Posterior cingulate gyrus (tissue), 11 donors: ENCODE data around the gene RALGDS.
"Not testable (repeated sequence)": the region's sequence is repeated elsewhere in the genome, so short reads cannot be mapped to it uniquely, and the experiment has no call there.

Experiments used
- DNase-seq, 10 donors: peaks; one replicate each; pipeline versions ENCODE4 v3.0.0 to v3.0.0-alpha.2; 2020 to 2021; ENCODE audit warnings: mixed read lengths in 3 of 10
- intact Hi-C: fragments of 100-400 bp; cut with DNase I; formaldehyde crosslinking; loops from one replicate; pipeline ENCODE4 v1.15.1; 2023

The RALGDS gene

GRCh38 chr9:133061764-133062145, 59.3 kb downstream of the RALGDS start, which contains the start of gene CEL:
Gene CEL, plus strand, starts transcription at chr9:133061981. Its CDS starts 22 bp downstream, at chr9:133062003.
- peak in 1 of 10 donors; percentile 65 for DNase-seq
- intact Hi-C loops: not testable (repeated sequence)

GRCh38 chr9:133061019-133061763, 59.8 kb downstream of the RALGDS start:
- peak in 1 of 10 donors; percentile 67 for DNase-seq
- intact Hi-C loops: not testable (repeated sequence)

- peak in 1 of 10 donors; percentile 14 for DNase-seq
Observed at GRCh38 chr9:133060417-133060841, 60.6 kb downstream of the RALGDS start.

GRCh38 chr9:133059623-133060022, 61.4 kb downstream of the RALGDS start:
- intact Hi-C loops: loop anchor here (5.0 kb wide), 1 partner anchor 38 kb away; no protein-coding TSS in a partner anchor
- peak in 2 of 10 donors; percentile 22 to 48 for DNase-seq

More at GRCh38 chr9:133060417-133060841, 60.6 kb downstream of the RALGDS start:
- intact Hi-C loops: no loop called here

GRCh38 chr9:133058550-133059320, 62.3 kb downstream of the RALGDS start:
- intact Hi-C loops: loop anchor here (5.0 kb wide), 1 partner anchor 39 kb away; no protein-coding TSS in a partner anchor
- DNase-seq: peak in 2 of 10 donors; percentile 64 to 71

- intact Hi-C loops: loop anchor here (5.0 kb wide), 1 partner anchor 39 kb away; no protein-coding TSS in a partner anchor
Observed at GRCh38 chr9:133058071-133058470, 63.0 kb downstream of the RALGDS start.

GRCh38 chr9:133057553-133057952, 63.5 kb downstream of the RALGDS start:
- intact Hi-C loops: loop anchor here (5.0 kb wide), 1 partner anchor 40 kb away; no protein-coding TSS in a partner anchor
- peak in 2 of 10 donors; percentile 32 to 43 for DNase-seq

More at GRCh38 chr9:133058071-133058470, 63.0 kb downstream of the RALGDS start:
- DNase-seq: peak in 2 of 10 donors; percentile 64 to 68

GRCh38 chr9:133057006-133057405, 64.0 kb downstream of the RALGDS start:
- DNase-seq: peak in 2 of 10 donors; percentile 74 to 75
- intact Hi-C loops: loop anchor here (5.0 kb wide), 1 partner anchor 40 kb away; no protein-coding TSS in a partner anchor

- intact Hi-C loops: loop anchor here (5.0 kb wide), 1 partner anchor 41 kb away; no protein-coding TSS in a partner anchor
- DNase-seq: peak in 1 of 10 donors; percentile 63
Observed at GRCh38 chr9:133056533-133056932, 64.5 kb downstream of the RALGDS start.

- peak in 2 of 10 donors; percentile 53 to 66 for DNase-seq
- intact Hi-C loops: loop anchor here (5.0 kb wide), 1 partner anchor 41 kb away; no protein-coding TSS in a partner anchor
Observed at GRCh38 chr9:133055788-133056420, 65.1 kb downstream of the RALGDS start.

- DNase-seq: peak in 4 of 10 donors; percentile 43 to 89 (median 72)
- intact Hi-C loops: loop anchor here (5.0 kb wide), 1 partner anchor 42 kb away; no protein-coding TSS in a partner anchor
Observed at GRCh38 chr9:133054966-133055365, 66.1 kb downstream of the RALGDS start.

GRCh38 chr9:133054194-133054890, 66.7 kb downstream of the RALGDS start:
- intact Hi-C loops: no loop called here
- peak in 2 of 10 donors; percentile 78 for DNase-seq

GRCh38 chr9:133051966-133052539, 69.0 kb downstream of the RALGDS start:
- intact Hi-C loops: no loop called here
- DNase-seq: peak in 3 of 10 donors; percentile 37 to 74 (median 71)

GRCh38 chr9:133051281-133051900, 69.6 kb downstream of the RALGDS start:
- DNase-seq: peak in 2 of 10 donors; percentile 65 to 83
- intact Hi-C loops: no loop called here

GRCh38 chr9:133050781-133051180, 70.3 kb downstream of the RALGDS start:
- intact Hi-C loops: no loop called here

GRCh38 chr9:133050142-133050541, 70.9 kb downstream of the RALGDS start:
- intact Hi-C loops: no loop called here

More at GRCh38 chr9:133050781-133051180, 70.3 kb downstream of the RALGDS start:
- DNase-seq: peak in 2 of 10 donors; percentile 58 to 80

GRCh38 chr9:133049043-133049442, 72.0 kb downstream of the RALGDS start:
- intact Hi-C loops: loop anchor here (2.0 to 5.0 kb wide), 2 partner anchors 53 to 98 kb away; no protein-coding TSS in a partner anchor

More at GRCh38 chr9:133050142-133050541, 70.9 kb downstream of the RALGDS start:
- peak in 6 of 10 donors; percentile 38 to 94 (median 52) for DNase-seq

GRCh38 chr9:133048595-133048994, 72.4 kb downstream of the RALGDS start:
- intact Hi-C loops: loop anchor here (2.0 to 5.0 kb wide), 2 partner anchors 54 to 98 kb away; no protein-coding TSS in a partner anchor
- peak in 8 of 10 donors; percentile 35 to 92 (median 64) for DNase-seq

More at GRCh38 chr9:133049043-133049442, 72.0 kb downstream of the RALGDS start:
- peak in 1 of 10 donors; percentile 74 for DNase-seq
